Psoas muscle (tissue), 8 donors: ENCODE measurements around the gene UPF3B. TPM values are rescaled to one million over a fixed set of nuclear protein-coding genes. Genes with fewer than 3 reads are reported as not detected.

Experiments used
- ATAC-seq, 4 donors: fragments of 200-7000 bp; cut with Tn5 transposase; one replicate each; pipeline ENCODE4 v1.9.1; 2020; ENCODE audit warnings: moderate library complexity in 3 of 4, mild to moderate bottlenecking in 2 of 4
- DNase-seq, 2 donors: peaks; one replicate each; pipeline ENCODE4 v3.0.0-alpha.2; 2020
- H3K27ac ChIP-seq: fragments of 200-600 bp; one replicate; pipeline ENCODE4 v1.8.0; 2022
- H3K27me3 ChIP-seq, 3 donors: fragments of 200-600 bp in 1 of 3; one replicate each; pipeline versions ENCODE4 v1.6.1 to v1.8.0; 2013 to 2022; ENCODE audit warnings: low read length in 2 of 3, mild to moderate bottlenecking in 2 of 3, moderate library complexity in 1 of 3; ENCODE audit not compliant: insufficient read depth in 3 of 3
- H3K36me3 ChIP-seq, 2 donors: fragments of 200-600 bp in 1 of 2; one replicate each; pipeline versions ENCODE4 v1.6.1 to v1.8.0; 2013 to 2022; ENCODE audit warnings: low read depth in 1 of 2, mild to moderate bottlenecking in 1 of 2, moderate library complexity in 1 of 2; ENCODE audit not compliant: insufficient read depth in 1 of 2
- H3K4me1 ChIP-seq: fragments of 200-600 bp; one replicate; pipeline ENCODE4 v1.8.0; 2022
- H3K4me3 ChIP-seq: fragments of 200-600 bp; one replicate; pipeline ENCODE4 v1.8.0; 2022; ENCODE audit warnings: mild to moderate bottlenecking
- H3K9me3 ChIP-seq: fragments of 200-600 bp; one replicate; pipeline ENCODE4 v1.8.0; 2022
- WGBS, 3 donors: extraction: QIAGEN DNeasy Blood & Tissue Kit; methylation state at CpG; one replicate each; pipeline versions ENCODE4 v1.1.6 to v1.1.7; 2013; 5-methylcytosine and 5-hydroxymethylcytosine counted together
- intact Hi-C, 2 donors: fragments of 100-400 bp; cut with DNase I; formaldehyde crosslinking; loops; one replicate each; pipeline versions ENCODE4 v1.11.0 to v1.14.2; 2022
- polyA plus RNA-seq, 3 donors: library from polyadenylated mRNA; stranded (reverse); fragments of 200-250 nt; gene quantifications; one replicate each; pipeline ENCODE4 v1.2.3, GENCODE V29; 2013
- total RNA-seq, 4 donors: library from RNA; stranded (reverse); fragmentation: NEBNext Ultra II Directional in 2 of 4; extraction: Animal tissue kit (Norgen Biotek cat#: 25700) in 2 of 4; gene quantifications; one replicate each; pipeline versions ENCODE4 v1.2.1 to v1.2.4, GENCODE V29; 2021 to 2023
- TF ChIP-seq, protein P1 (sequence below): fragments of 200-600 bp; IDR thresholded peaks from one replicate; pipeline ENCODE4 v1.8.0; 2022; ENCODE audit warnings: antibody characterized with exemption
- donor health status: healthy with polysubstance abuse.
- donor health status: DM: no; HTN: no; CAD: no; lungs with moderate emphysema.
- donor health status: Bipolar disorder and iron deficiency.
- donor health status: healthy.
- donor health status: DM: yes; HTN: yes; CAD: no.
- donor health status: DM: no; HTN: no; CAD: no.
- donor health status: DM: no; HTN: no; CAD: no.
- donor health status: DM: yes; HTN: yes; CAD: no.

Gene UPF3B
- total and polyA plus RNA-seq, 7 donors = 4.2 to 25.4 (median 10.3) TPM

DNA sequence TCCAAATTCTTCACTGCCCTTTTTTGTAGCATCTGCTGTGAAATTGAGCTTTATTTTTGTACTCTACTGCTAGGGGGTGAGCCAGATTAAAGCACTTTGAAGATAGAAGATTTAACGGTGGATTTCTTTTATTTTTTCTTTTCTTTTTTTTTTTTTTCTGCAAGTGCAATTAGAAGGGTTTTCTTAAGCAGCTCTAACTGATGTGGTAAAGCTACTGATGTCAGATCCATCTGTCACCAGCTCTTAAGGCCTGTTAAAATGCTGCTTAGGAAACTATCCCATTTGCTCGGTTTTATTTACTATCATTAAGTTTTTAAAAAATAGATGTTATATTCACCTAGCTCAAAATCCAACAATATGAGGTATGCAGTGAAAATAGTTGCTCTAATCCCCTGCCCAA lies 26.0 kb upstream of the UPF3B start:
- 53 to 71% (median 61%) methylated on average over 2 of the region's 2 CpGs for WGBS, 3 donors
- no peaks in the 10 kb centered on the region for H3K9me3 ChIP-seq
- no peak for ATAC-seq
- H3K27ac ChIP-seq = no peak overlapping the region
- no peaks in the 10 kb centered on the region for H3K27me3 ChIP-seq
- H3K4me1 ChIP-seq = no peaks in the 10 kb centered on the region
- intact Hi-C loops = no loop called here
- H3K4me3 ChIP-seq = no peak overlapping the region
- DNase-seq = no peak
- H3K36me3 ChIP-seq = peaks cover 0 to 31% of the 10 kb centered on the region in 2 donors
- TF ChIP-seq, protein P1, sequence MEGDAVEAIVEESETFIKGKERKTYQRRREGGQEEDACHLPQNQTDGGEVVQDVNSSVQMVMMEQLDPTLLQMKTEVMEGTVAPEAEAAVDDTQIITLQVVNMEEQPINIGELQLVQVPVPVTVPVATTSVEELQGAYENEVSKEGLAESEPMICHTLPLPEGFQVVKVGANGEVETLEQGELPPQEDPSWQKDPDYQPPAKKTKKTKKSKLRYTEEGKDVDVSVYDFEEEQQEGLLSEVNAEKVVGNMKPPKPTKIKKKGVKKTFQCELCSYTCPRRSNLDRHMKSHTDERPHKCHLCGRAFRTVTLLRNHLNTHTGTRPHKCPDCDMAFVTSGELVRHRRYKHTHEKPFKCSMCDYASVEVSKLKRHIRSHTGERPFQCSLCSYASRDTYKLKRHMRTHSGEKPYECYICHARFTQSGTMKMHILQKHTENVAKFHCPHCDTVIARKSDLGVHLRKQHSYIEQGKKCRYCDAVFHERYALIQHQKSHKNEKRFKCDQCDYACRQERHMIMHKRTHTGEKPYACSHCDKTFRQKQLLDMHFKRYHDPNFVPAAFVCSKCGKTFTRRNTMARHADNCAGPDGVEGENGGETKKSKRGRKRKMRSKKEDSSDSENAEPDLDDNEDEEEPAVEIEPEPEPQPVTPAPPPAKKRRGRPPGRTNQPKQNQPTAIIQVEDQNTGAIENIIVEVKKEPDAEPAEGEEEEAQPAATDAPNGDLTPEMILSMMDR = no peak

DNA sequence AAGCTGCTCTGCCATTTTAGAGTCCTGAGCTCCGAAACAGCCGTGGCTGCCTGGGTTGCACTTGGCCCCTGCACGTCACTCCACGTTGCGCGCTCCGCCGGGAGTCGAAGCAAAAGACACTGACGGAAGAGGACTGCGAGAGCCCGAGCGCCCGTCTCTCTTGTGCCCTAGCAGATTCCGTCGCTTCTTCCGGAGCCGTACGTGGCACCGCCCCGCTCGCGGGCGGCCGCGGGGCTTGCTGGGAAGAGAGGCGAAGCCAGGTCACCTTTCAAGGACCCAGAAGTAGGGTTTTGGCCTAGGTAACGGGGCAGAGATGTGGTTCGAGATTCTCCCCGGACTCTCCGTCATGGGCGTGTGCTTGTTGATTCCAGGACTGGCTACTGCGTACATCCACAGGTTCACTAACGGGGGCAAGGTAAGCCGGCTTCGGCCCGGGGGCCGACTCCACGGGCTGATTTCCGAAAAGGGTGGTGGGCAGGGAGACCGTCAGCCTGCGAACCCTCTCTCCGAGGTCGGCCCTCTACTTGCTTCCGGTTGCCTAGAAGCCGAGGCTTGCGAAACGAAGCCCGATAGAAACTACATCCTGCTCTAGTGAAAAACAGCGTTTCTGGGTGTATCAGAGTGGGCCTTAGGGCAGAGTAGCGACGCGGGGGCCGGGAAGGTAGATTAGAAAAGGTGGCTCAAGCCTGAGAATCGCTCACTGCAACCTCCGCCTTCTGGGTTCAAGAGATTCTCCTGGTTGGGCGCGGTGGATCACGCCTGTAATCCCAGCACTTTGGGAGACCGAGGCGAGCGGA lies 19.0 kb upstream of the UPF3B start, which contains the start of the genes NDUFA1 and RNF113A:
Gene NDUFA1 (plus strand): TSS at position 234 of the 797 bp plus-strand sequence. CDS start 80 bp downstream, at position 314.
Gene RNF113A (minus strand): TSS at position 135 of the 797 bp plus-strand sequence. CDS start 120 bp downstream, at position 15.
- ATAC-seq = peak; percentile 97 to 98 (median 98)
- intact Hi-C loops = loop anchor here in 1 of 2 donors (2.0 to 5.0 kb wide), 2 partner anchors 17 to 79 kb away; partner anchors contain the start of gene RPL39
- 0 to 35% (median 0%) methylated on average over 44 to 62 of the region's 62 CpGs for WGBS, 3 donors
- Histone ChIP-seq H3K27ac (peak within 1 kb of the TSS; percentile 91), H3K36me3 (peaks cover 0 to 16% of the 10 kb centered on the region in 2 donors), H3K4me3 (peak within 1 kb of the TSS; percentile 61), H3K9me3 (no peaks in the 10 kb centered on the region), H3K4me1 (peaks cover 13% of the 10 kb centered on the region), H3K27me3 (no peaks in the 10 kb centered on the region)
- peak; percentile 85 to 92 for DNase-seq
- TF ChIP-seq, protein P1 = no peak

DNA sequence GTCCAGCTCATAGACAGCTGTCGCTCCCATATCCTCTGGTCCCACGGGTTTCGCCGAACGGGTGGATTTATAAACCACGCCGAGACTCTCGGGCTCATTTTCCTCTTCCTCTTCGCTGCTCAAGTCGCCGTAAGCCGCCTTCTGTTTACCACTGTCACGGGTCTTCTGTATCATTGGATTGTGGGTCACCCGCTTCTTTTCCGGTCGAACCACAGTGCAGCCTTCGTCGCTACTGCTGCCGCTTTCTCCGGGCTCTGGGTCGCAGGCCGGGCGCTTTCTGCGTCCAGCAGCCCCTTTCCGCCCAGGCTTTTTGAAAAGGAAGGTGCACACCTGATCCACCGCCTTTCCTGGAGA lies 18.5 kb upstream of the UPF3B start:
- Histone ChIP-seq H3K27ac (peak overlapping the region; percentile 91), H3K36me3 (peaks cover 0 to 11% of the 10 kb centered on the region in 2 donors), H3K9me3 (no peaks in the 10 kb centered on the region), H3K27me3 (no peaks in the 10 kb centered on the region), H3K4me1 (peaks cover 13% of the 10 kb centered on the region), H3K4me3 (peak overlapping the region; percentile 61)
- WGBS, 3 donors = 0 to 31% (median 0%) methylated on average over 26 of the region's 26 CpGs
- DNase-seq (no peak), ATAC-seq (peak; percentile 37 to 56 (median 48))
- intact Hi-C loops = loop anchor here in 1 of 2 donors (2.0 to 5.0 kb wide), 2 partner anchors 16 to 79 kb away; partner anchors contain the start of gene RPL39
- TF ChIP-seq, protein P1 = no peak

DNA sequence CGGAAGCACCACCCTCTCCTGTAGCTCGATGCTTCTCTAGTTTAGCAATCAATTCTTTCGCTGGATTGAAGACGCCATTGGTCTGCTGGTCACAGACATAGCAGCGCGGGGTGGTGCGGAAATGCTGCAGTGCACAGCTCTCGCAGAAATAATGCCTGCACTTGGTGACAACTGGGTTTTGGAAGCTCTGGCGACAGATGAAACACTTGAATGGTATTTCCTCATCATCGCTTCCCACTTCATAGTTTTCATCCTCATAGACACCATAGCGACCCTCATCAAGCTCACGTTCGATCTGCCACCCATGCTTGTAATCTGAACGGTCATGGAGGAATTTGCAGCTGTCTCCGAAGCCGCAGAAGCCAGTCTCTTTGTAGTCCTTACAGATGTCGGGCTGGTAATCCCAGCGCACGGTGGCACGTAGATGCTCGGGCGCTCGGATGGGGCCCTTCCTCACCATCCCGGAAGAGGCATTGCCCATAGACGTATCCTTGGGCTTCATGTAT lies 17.9 kb upstream of the UPF3B start:
- H3K36me3 ChIP-seq = peaks cover 0 to 5% of the 10 kb centered on the region in 2 donors
- DNase-seq (peak in 1 of 2 donors; percentile 21), ATAC-seq (peak in 3 of 4 donors; percentile 14 to 46 (median 38))
- TF ChIP-seq, protein P1 = no peak
- intact Hi-C loops = loop anchor here in 1 of 2 donors (2.0 to 5.0 kb wide), 2 partner anchors 16 to 78 kb away; partner anchors contain the start of gene RPL39
- peaks cover 13% of the 10 kb centered on the region for H3K4me1 ChIP-seq
- WGBS, 3 donors = 0 to 33% (median 1%) methylated on average over 25 of the region's 25 CpGs
- no peaks in the 10 kb centered on the region for H3K9me3 ChIP-seq
- peak overlapping the region; percentile 61 for H3K4me3 ChIP-seq
- H3K27me3 ChIP-seq = no peaks in the 10 kb centered on the region
- H3K27ac ChIP-seq = peak overlapping the region; percentile 91
